ENCODE data around the gene MSI1.

Gene MSI1

GRCh38 chr12:120373683-120374082 is 4.7 kb upstream of the MSI1 start:
- no peak overlapping the region for H3K4me3 ChIP-seq (ENCODE audit: insufficient read depth, low read length, poor library complexity, severe bottlenecking)
- H2AFZ ChIP-seq (ENCODE audit: low read depth, low read length, severe bottlenecking), result no peak overlapping the region
- H4K20me1 ChIP-seq (ENCODE audit: low read depth, low read length), result no peaks in the 10 kb centered on the region
- H3K27ac ChIP-seq (ENCODE audit: low read depth, low read length), result no peak overlapping the region
- H3K9me2 ChIP-seq (replicated peaks; ENCODE audit: insufficient read depth, low read length), result no peaks in the 10 kb centered on the region
- H3K9ac ChIP-seq (ENCODE audit: low read length), result no peak overlapping the region
- H3F3A ChIP-seq (ENCODE audit: insufficient read depth), result no peaks in the 10 kb centered on the region
- no peaks in the 10 kb centered on the region for H3K27me3 ChIP-seq (ENCODE audit: low read length)
- TF ChIP-seq CTCF (IDR thresholded peaks at IDR 0.05; ENCODE audit: insufficient read depth, low read length, poor library complexity, severe bottlenecking), result no peak
- TF ChIP-seq EZH2phosphoT487 (conservative IDR thresholded peaks at IDR 0.05; ENCODE audit: low read length), result no peak
- no peaks in the 10 kb centered on the region for H3K9me3 ChIP-seq (ENCODE audit: insufficient read depth, low read length)
- H3K79me2 ChIP-seq (ENCODE audit: insufficient read depth, low read length), result no peaks in the 10 kb centered on the region
- no peaks in the 10 kb centered on the region for H3K36me3 ChIP-seq (ENCODE audit: low read length)
- H3K4me2 ChIP-seq (ENCODE audit: low read depth, low read length, poor library complexity, severe bottlenecking), result no peak overlapping the region

GRCh38 chr12:120370343-120371243 is 1.6 kb upstream of the MSI1 start:
- no peaks in the 10 kb centered on the region for H3F3A ChIP-seq (ENCODE audit: insufficient read depth)
- H4K20me1 ChIP-seq (ENCODE audit: low read depth, low read length), result no peaks in the 10 kb centered on the region
- H3K36me3 ChIP-seq (ENCODE audit: low read length), result no peaks in the 10 kb centered on the region
- no peak overlapping the region for H3K27ac ChIP-seq (ENCODE audit: low read depth, low read length)
- H3K27me3 ChIP-seq (ENCODE audit: low read length), result no peaks in the 10 kb centered on the region
- TF ChIP-seq CTCF (IDR thresholded peaks at IDR 0.05; ENCODE audit: insufficient read depth, low read length, poor library complexity, severe bottlenecking) (no peak), EZH2phosphoT487 (conservative IDR thresholded peaks at IDR 0.05; ENCODE audit: low read length) (no peak)
- H3K9me3 ChIP-seq (ENCODE audit: insufficient read depth, low read length), result no peaks in the 10 kb centered on the region
- H3K9ac ChIP-seq (ENCODE audit: low read length), result no peak overlapping the region
- no peaks in the 10 kb centered on the region for H3K79me2 ChIP-seq (ENCODE audit: insufficient read depth, low read length)
- H3K4me3 ChIP-seq (ENCODE audit: insufficient read depth, low read length, poor library complexity, severe bottlenecking), result no peak overlapping the region
- H3K9me2 ChIP-seq (replicated peaks; ENCODE audit: insufficient read depth, low read length), result no peaks in the 10 kb centered on the region
- H2AFZ ChIP-seq (ENCODE audit: low read depth, low read length, severe bottlenecking), result no peak overlapping the region
- H3K4me2 ChIP-seq (ENCODE audit: low read depth, low read length, poor library complexity, severe bottlenecking), result no peak overlapping the region

GRCh38 chr12:120369603-120370342 is 809 bp upstream of the MSI1 start:
- TF ChIP-seq CTCF (IDR thresholded peaks at IDR 0.05; ENCODE audit: insufficient read depth, low read length, poor library complexity, severe bottlenecking) (no peak), EZH2phosphoT487 (conservative IDR thresholded peaks at IDR 0.05; ENCODE audit: low read length) (no peak)
- Histone ChIP-seq H4K20me1 (ENCODE audit: low read depth, low read length) (no peaks in the 10 kb centered on the region), H2AFZ (ENCODE audit: low read depth, low read length, severe bottlenecking) (no peak overlapping the region), H3K4me3 (ENCODE audit: insufficient read depth, low read length, poor library complexity, severe bottlenecking) (no peak overlapping the region), H3K9me3 (ENCODE audit: insufficient read depth, low read length) (no peaks in the 10 kb centered on the region), H3K4me2 (ENCODE audit: low read depth, low read length, poor library complexity, severe bottlenecking) (no peak overlapping the region), H3F3A (ENCODE audit: insufficient read depth) (no peaks in the 10 kb centered on the region), H3K36me3 (ENCODE audit: low read length) (no peaks in the 10 kb centered on the region), H3K79me2 (ENCODE audit: insufficient read depth, low read length) (no peaks in the 10 kb centered on the region), H3K27ac (ENCODE audit: low read depth, low read length) (no peak overlapping the region), H3K27me3 (ENCODE audit: low read length) (no peaks in the 10 kb centered on the region), H3K9me2 (replicated peaks; ENCODE audit: insufficient read depth, low read length) (no peaks in the 10 kb centered on the region), H3K9ac (ENCODE audit: low read length) (no peak overlapping the region)

Measured in SU-DHL-6 (cell line).